ENCODE results near the gene PKLR.

The PKLR gene

DNA sequence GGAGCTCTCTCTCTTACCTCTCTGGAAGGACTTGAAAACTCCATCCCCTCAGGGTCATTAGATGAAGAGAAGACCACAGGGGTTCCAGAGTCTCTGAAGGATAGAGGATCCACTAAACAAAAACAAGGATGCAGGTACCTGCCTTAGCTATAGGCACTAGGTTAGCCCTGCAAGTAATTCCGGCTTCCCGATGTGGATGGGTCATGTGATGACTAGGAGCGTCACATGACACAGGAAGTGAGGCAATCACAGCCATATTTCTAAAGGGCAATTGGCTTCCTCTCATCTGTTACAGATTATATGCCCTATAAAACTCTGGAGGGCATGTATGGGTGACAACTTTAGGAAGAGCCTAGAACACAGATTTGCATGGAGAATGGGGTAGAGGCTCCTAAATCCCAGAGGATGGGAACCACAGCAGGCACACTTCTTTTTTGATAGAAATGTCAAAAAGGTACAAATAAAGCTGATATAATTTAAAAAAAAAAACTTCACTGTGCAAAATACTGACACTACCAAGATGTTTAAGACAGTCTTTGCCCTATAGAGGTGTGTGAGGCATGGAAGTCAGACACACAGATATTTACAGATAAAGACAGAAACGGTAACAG, 60.1 kb downstream of the PKLR start:
- peaks cover 44% of the 10 kb centered on the region for H3K4me1 ChIP-seq (ENCODE audit: insufficient read depth, low read length, severe bottlenecking)
- H3K4me3 ChIP-seq (ENCODE audit: low read depth, low read length, poor library complexity, severe bottlenecking): peak overlapping the region; percentile 60
- no peaks in the 10 kb centered on the region for H3K9me2 ChIP-seq (ENCODE audit: low read depth, low read length)
- H3K9ac ChIP-seq (ENCODE audit: low read length): peak overlapping the region; percentile 36; the same call in 1 of the 2 replicates
- no peak overlapping the region for H2AFZ ChIP-seq (ENCODE audit: low read length)
- no peaks in the 10 kb centered on the region for H3K79me2 ChIP-seq (ENCODE audit: insufficient read depth, low read length)
- peak overlapping the region; percentile 70 for H3K27ac ChIP-seq (ENCODE audit: low read depth, low read length, poor library complexity, severe bottlenecking)
- no peaks in the 10 kb centered on the region for H3F3A ChIP-seq (ENCODE audit: insufficient read depth, low read length)
- no peaks in the 10 kb centered on the region for H3K27me3 ChIP-seq (ENCODE audit: insufficient read depth, low read length)
- peaks cover 15% of the 10 kb centered on the region for H3K36me3 ChIP-seq (ENCODE audit: insufficient read depth, low read length)
- no peaks in the 10 kb centered on the region for H3K9me3 ChIP-seq (ENCODE audit: low read length)
- TF ChIP-seq EZH2 (IDR thresholded peaks at IDR 0.05; ENCODE audit: borderline replicate concordance, low read length): no peak
- no peak for TF ChIP-seq CTCF (IDR thresholded peaks at IDR 0.05; ENCODE audit: low read length)
- no peaks in the 10 kb centered on the region for H4K20me1 ChIP-seq (ENCODE audit: insufficient read depth, low read length)
- peak overlapping the region; percentile 76 for H3K4me2 ChIP-seq (ENCODE audit: low read length)

All from OCI-LY1 (cell line).